Measurements from ENCODE around the gene CALB2. TPM values are rescaled to one million over a fixed set of nuclear protein-coding genes. Genes with fewer than 3 reads are reported as not detected.

Gene CALB2
- total and polyA plus RNA-seq, 2 experiments from 2014 or later = 2.4 to 4.2 TPM

- TF ChIP-seq ZNF462 (CRISPR knock-in tag; IDR thresholded peaks at IDR 0.05) = no peak
- no peak for TF ChIP-seq STAT1 (IDR thresholded peaks at IDR 0.05; ENCODE audit: unreplicated experiment)
- TF ChIP-seq CTCF (conservative IDR thresholded peaks at IDR 0.05; ENCODE audit: low read depth in 2 of 2) = no peak
- no peak for TF ChIP-seq JUNB (IDR thresholded peaks at IDR 0.05; ENCODE audit: unreplicated experiment)
- TF ChIP-seq CREB1 (CRISPR knock-in tag; IDR thresholded peaks at IDR 0.05; ENCODE audit: low read depth) = no peak
- no peak for TF ChIP-seq ZNF331 (CRISPR knock-in tag; IDR thresholded peaks at IDR 0.05; ENCODE audit: low read depth)
- no peak for TF ChIP-seq EZH2 (IDR thresholded peaks at IDR 0.05; ENCODE audit: low read depth, unreplicated experiment)
- TF ChIP-seq NANOG (IDR thresholded peaks at IDR 0.05; ENCODE audit: borderline replicate concordance) = no peak
These were observed 50.0 kb downstream of the CALB2 start (continued) for GRCh38 chr16:71408536-71408935.
